NCI-H1694 (cell line): ENCODE measurements around the gene ERCC5.

Experiments
- DNase-seq: peaks from one replicate; lab custom pipeline; 2025; lab: John Stamatoyannopoulos, UW

The ERCC5 gene

DNA sequence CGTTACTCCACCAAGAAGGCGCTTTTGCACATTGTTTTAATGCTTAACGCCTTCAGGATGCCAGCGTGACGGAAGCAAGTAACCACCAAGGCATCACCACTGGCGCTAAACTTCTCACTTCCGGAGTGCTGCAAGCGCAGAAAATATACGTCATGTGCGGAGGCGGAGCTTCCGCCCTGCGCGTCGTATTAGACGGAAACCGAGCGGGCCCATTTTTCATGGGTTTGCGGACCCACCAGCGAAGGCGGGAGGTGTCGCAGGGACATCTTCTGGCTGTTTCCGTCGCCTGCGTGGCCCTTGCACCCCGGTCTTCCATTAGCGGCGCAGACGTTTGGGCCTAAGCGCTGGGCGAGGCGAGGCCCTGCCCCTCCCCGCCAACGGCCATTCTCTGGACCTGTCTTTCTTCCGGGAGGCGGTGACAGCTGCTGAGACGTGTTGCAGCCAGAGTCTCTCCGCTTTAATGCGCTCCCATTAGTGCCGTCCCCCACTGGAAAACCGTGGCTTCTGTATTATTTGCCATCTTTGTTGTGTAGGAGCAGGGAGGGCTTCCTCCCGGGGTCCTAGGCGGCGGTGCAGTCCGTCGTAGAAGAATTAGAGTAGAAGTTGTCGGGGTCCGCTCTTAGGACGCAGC, at the start of gene ERCC5:
Gene ERCC5, plus strand, starts transcription at position 403 of the 631 bp plus-strand sequence. CDS start 235 bp downstream, outside the sequence.
- DNase-seq: peak; percentile 95

DNA sequence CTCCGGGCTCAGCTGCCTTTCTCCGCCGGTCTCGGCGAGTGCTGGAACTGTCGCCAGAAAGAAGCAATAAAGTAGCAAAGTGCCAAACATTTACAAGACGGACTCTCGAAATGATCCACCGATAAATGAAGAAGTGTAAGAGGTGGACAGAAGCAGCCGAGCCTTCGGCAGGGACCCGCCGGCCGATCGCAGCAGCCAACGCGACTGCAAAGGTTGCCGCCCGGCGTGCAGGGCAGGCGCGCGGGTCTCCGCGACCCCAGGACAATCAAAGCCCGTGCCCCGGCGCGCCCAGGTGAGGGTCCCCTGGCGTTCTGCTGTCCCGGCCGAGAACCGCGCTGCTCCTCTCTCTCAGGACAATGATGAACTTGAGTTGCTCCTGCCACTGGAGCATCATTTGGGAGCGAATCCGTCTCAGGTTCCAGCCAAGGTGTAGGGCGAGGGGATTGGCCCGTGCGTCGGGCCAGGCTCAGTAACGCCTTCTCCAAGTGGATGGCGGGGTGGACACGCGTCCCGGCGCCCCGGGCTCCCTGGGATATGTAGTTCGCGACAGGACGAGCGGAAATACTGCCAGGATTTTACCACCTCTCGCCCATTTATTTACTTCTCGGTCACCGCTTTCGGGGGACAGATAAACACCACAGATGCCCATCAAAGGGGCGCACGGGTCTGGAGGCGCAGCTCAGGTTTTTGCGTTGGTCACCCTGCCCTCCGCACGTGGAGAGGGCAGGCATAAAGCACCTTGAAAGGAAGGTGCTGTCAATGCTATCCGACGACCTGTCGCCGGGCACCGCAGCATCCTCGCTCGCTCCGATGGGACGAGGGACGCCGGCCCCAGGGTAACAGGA, 47.0 kb upstream of the ERCC5 start, which contains the start of the genes BIVM and POGLUT2:
Gene BIVM, plus strand, starts transcription at position 539 of the 845 bp plus-strand sequence. CDS start 8,149 bp downstream, outside the sequence.
Gene POGLUT2, minus strand, starts transcription at position 396 of the 845 bp plus-strand sequence. Its CDS starts 306 bp downstream, at position 90.
- peak; percentile 96 for DNase-seq

DNA sequence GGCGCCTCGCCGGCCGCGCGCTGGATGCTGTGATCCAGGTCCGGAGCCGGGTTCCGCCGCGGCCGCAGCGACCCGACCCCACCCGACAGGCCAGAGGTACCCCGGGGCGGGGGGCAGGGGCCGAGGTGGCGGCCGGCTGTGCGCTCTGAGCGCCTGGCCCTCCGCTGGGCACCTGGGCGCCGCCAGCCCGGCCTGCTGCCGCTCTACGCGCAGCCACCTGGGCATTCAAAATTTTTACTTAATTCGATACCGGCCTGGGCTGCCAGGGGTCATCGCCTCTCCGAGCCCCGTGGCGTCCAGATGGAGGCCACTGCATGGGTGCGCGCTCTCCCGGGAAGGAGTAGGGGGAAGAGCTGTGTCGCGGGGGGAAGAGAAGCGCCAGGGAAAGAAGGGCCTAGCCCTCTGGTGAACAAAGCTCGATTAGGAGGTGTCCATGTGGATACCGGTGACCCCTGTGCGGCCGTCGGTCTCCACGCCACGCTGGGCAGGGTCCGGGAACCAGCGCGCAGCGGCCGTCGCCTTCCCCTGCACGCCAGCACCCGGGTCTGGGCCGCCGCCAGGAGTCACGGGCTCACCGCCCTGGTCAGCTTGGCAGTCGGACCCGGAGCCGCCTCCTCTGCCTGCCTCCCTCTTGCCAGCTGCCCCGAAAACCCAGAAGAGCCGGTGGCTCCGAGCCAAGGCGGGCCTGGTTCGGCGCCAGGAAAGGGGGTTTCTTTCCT, 46.2 kb upstream of the ERCC5 start:
- DNase-seq: no peak

DNA sequence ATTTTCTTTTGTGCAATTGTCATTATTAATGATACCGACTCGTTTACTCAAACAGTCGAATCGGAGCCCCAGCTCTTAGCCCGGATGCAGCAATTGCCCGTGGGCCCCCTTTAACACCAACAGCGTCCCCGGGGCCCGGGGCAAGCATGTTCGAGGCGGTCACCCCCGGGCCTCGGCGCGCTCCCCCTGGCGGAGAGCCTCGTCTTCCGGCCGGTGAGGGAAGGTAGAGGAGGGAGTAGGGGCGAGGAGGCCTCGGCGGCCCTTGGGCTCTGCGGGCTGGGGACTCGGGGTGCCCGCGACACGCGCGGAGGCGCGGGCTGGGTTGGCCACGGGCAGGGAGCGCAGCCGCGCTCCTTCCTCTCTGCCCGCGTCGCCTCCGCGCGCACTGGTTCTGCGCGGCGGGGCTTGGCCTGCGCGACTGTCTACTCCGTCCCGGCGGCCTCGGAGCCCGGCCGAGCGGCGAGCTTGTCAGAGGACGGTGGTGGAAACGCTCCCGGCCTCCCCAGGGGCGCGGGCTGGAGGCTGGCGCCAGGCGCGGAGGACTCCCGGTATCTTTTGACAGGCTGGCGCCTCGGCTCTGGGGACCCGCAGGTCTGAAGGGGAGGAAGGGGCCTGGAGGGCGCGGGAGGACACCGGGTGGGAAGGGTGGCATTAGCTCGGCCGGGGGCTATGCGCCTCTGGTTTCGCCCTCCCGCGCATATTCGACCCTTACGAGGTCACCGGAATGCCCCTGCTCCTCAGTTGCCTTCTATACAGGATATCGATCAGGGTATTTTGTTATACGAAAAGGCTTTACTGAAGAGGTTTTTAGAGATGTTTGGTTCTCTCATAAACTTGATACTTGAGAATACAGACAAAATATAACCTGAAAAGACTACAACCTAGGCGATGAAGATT, 45.4 kb upstream of the ERCC5 start:
- DNase-seq: peak; percentile 24

DNA sequence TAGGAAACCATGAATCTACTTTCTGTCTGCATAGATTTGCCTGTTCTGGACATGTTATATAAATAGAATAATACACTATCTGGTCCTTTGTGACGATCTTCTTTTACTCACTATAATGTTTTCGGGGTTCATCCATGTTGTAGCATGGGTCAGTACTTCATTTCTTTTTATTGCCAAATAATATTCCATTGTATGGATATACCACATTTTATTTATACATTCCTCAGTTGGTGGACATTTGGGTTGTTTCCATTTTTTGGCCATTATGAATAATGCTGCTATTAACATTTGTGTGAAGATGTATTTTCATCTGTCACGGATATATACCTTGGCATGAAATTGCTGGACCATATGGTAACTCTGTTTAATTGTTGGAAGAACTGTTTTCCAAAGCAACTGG, 40.2 kb upstream of the ERCC5 start:
- no peak for DNase-seq

DNA sequence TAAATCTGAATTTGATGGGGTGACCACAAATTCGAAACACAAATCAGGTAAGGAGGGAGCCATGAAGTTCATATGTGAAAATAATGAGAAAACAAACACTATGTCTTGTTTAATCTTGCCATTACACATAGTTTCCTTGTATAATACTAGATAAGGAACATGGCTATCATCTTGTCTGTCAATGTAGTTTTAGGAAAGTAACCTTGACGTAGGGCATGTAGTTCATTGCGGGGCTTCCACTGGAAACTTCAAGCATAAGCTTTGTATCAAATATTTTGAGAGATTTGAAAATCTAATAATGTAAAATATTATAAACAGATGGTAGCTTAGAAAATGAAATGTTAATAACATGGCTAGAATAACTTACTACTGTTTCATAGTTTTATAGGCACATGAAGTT, 38.1 kb upstream of the ERCC5 start:
- no peak for DNase-seq

DNA sequence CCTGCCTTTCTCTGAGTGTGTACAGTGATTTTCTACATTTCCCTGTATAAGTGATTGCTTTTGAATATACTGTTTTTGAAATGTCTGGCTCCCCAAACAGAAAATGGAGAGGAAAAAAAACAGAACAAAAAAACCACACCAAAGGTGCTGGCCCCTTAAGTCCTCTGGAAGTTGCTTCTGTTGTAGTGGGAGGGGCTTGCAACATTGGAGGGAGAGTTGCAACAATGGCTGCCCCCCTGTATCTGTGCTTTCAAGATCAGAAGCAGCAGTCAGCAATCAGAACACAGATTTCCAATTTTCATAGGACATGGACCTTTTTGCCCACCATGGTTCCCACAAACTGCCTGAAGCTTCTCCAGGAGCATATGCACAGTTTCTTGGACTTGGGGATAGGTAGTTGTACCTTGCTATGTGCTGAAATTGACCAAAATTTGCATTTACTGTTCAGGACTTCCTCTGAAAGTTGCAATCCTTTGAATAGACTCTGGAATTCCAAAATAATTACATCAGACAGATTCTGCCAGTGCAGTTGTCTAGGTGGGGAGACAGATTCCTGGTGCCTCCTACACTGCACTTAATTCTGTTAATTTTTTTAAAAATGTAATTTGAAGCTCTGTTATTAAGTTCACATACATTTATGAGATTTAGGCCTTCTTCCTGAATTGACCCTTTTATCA, 33.1 kb upstream of the ERCC5 start:
- DNase-seq: no peak

DNA sequence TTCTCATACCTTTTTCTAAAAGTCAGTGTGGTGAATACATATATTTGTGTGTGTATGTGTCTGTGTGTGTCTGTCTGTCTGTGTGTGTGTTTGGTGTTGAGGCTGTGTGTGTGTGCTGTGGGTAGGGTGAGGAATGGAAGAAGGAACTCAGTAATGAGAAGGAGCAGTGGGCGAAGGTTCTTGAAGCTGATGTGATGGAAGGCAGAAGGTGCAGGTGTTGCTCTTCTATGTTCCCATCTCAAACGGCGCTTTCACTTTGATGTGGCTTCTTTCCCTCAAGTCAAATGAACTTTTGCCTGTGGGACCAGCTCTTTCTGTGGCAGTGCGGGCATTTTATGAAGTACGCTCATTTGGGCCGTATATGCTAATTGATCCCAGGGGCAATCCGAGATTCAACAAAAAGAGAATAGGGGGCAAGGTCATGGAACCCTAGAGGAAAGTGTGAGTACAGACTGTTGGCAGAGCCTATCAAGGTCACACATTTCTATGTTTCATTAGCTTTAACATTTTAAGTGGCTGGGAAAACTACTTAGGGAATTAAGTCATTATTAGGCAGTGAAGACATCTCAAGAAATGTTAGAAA, 31.7 kb upstream of the ERCC5 start:
- no peak for DNase-seq

DNA sequence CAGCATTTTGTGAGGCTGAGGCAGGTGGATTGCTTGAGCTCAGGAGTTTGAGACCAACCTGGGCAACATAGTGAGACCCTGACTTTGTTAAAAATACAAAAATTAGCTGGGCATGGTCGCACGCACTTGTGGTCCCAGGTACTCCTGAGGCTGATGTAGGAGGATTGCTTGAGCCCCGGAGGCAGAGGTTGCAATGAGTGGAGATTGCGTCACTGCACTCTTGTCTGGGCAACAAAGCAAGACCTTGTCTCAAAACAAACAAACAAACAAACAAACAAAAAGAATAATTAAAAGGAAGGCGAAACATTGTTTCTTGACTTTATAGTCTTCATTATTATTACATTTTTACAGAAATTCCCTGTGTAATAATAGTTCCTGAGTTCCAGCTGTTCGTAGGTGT, 31.0 kb upstream of the ERCC5 start:
- DNase-seq: no peak

DNA sequence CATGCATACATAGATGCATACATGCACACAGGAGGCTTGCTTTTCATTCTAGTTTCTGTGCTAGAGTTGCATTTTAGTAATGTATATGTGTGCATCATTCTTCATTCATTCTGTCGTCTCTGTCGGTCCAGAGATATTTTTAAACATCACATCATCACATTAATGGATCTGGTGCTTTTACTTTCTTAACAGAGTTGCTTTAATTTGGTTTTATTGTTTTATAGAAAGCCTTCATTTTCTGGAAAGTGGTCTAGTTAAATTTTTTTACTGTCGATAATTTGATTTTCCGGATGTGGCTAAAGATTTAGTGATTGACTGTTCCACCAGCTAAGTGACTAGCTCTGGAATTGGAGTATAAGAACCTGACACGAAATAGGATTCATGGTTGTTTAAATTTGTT, 30.0 kb upstream of the ERCC5 start:
- DNase-seq: no peak

DNA sequence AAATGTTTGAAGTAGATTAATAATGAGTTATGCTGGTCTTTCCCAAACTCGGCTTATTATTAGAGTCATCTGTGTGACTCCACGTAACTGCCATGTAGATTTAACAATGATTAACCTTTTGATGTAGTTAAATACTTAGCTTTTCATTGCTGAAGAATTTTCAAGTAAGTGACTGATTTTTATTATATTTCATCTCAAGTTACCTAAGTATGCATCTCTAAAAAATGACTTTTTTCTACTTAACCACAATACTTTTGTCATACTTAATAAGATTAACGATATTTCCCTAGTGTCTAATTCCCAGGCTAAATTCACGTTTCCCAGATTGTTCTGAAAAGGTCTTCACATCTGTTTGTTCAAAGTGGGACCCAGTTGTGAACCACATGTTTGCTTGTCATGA, 29.1 kb upstream of the ERCC5 start:
- DNase-seq: no peak

DNA sequence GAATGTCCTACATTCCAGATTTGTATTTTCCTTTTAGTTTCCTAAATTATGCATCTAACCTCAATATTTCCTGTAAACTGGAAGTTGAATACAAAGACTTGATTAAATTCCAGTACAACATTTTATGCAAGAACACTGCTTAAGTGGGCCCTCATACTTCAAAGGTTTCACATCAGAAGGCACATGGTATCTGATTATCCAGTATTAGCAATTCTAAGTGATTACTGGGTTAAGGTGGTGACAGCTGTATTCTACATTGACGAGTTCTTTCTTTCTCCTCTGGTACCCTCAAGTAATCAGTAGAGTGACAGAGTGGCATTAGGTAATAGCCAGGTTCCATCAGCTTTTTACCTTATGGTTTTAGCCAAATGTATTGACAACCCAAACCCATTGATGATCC, 28.6 kb upstream of the ERCC5 start:
- DNase-seq: no peak

DNA sequence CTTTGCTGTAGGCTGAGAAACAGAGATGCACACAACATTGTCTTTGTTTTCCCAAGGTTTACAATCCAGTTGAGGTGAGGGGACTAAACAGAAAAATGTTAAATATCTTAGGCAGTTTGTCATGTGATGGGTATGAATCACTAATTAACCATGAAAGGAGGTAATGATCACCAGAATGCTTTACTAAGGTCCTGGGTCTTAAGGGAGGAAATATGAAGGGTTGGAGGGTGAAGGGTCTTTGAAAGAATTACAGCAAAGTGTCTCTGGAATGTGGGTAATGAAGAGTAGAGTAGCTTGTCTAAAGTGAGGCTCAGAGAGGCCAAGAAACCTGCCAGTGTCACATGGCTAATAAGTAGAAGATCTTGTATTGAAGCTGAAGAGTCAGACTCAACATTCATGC, 27.9 kb upstream of the ERCC5 start:
- DNase-seq: no peak

DNA sequence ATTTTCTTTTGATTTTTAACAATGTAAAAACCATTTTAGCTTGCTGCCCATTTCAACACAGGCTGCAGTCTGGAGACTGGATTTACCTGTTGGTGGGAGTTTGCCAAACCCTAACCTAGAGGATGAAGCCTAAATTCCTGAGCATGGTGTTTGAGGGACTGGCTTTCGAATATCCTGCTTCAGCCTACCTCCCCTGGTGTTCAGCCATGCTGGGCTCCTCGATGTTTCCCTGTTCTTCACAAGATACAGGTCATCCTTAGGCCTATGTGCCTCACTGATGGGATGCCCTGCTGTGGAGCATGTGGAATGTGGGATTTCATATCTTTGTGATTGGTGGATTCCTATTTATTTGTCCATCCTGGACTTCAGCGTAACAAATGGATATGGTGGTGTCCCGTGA, 20.4 kb upstream of the ERCC5 start:
- no peak for DNase-seq

DNA sequence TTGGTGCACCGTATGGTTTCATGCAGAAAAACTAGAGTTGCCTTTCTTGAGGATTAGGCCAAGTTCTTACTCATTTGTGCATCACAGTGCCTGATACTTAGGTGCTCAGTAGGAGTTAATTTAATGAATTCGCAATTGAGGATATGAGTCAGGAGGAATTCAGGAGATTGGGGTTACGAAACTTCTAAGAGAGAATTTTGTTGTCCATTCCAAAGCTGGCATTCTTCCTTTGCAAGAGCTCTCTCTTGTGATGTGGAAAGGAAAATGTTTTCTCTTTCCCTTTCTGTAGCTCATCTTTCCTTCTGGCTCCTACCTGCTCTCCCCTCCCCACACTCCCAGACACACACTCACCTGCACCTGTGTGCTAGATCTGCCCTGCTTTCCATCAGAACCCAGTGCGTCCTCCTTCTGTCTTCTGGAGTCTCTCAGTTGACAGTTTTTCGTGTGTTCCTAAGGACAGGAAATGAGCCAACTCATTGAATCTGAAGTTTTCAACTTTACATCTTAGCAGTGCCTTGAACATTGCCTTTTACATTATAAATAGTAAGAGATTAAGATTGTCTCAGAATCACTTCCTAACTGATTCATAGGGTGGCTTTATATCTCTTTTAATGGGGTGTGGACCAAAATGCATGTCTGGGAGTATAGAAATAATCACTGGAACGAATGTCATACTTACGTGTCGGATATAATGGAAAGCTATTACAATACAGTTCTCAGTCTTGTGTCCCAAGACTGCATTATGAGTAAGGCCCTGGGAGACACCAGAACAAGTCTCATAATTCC, 19.7 kb upstream of the ERCC5 start:
- no peak for DNase-seq

DNA sequence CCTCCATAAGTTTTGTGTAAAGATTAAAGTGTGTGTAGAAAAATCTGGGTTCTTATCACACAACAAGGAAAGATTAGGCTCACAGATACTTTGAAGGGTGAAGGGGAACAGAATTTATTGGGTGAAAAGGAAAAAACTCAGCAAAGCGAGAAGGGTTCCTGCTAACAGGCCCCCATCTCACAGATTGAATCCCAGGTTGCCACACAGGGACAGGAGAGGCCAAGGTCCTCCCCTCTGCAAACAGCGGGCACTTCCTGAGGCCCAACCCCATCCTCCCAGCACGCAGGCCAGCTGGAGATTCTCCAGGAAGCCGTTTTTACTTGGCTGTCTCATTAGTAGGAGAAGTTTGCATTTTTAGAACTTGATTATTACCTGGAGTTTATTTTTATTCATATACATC, 15.2 kb upstream of the ERCC5 start:
- DNase-seq: no peak

DNA sequence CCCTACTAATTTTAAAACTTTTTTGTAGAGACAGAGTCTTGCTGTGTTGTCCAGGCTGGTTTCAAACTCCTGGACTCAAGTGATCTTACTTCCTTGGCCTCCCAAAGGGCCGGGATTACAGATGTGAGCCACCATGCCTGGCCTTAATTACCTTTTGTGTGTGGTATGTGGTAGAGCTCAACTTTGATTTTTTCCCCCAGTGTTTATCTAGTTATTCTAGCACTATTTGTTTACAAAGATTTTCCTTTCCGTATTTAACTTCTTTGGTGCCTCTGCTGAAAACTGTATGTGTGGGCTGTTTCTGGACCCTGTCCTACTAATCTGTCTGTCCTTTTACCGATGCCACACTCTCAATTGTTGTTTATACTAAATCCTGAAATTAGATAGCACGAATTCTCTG, 9.4 kb upstream of the ERCC5 start:
- DNase-seq: no peak

DNA sequence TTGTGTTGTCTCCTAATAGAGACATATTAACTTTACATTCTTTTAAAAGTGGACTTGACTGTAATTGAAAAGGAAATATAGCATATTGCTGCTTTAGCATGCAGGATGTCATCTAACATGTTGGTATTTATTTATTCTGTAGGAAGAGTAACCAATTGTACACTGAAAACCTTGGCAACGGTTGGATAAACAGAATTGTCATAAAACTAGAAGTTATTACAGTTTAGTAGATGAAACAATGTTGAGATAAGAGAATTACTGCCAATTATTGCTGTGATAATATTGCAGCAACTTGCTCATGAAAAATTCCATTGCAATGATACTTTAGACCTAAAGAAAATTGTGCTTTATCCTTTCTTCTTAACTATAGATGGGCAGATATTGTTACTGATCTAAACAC, 7.6 kb upstream of the ERCC5 start:
- no peak for DNase-seq

DNA sequence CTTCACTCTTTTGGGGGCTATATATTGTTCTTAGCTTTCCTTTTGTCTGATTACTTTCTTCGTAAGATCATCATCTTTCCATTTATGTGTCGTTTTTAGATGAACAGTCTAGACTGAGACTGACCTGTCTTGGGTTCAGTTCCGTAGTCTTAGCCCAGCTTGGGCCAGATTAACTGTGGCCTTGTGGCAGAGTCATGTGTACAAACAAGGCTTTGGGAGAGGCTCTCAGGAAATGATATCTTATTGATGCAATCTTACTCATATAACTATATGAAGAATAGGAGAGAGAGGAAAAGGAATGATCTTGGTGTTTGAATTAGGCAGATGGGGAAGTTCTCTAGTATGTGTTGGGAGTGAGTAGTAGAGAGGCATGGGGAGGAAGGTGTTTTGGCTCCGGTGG, 6.8 kb upstream of the ERCC5 start:
- DNase-seq: no peak

DNA sequence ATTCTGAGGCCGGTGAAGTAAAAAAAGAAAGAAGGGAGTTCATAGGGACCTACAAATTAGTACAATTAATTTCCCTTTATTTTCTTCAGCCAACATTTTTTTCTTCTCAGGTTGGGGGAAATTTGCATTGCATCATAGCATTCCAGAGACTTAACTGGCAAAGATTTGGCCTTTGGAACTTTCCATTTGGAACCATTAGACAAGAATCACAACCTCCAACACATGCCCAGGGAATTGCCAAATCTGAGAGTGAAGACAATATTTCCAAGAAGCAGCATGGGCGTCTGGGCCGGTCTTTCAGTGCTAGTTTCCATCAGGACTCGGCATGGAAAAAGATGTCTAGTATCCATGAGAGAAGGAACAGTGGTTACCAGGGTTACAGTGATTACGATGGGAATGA, 6.4 kb upstream of the ERCC5 start:
- no peak for DNase-seq
